GM23338 (cell line): ENCODE measurements around the gene SYCP3. TPM values are rescaled to one million over a fixed set of nuclear protein-coding genes. Genes with fewer than 3 reads are reported as not detected.
A peak's percentile ranks its signal among the peaks of the same experiment; 100 is the strongest.

ENCODE experiments used
- ATAC-seq: fragments of 200-7000 bp; cut with Tn5 transposase; 3 replicates; pipeline ENCODE4 v1.9.1; 2020
- DNase-seq: peaks from one replicate; pipeline ENCODE4 v3.0.0-alpha.2; 2015; ENCODE audit warnings: low spot score
- H2AFZ ChIP-seq: fragments of 200-600 bp; sonication (generic); 2 replicates; pipeline ENCODE4 v1.8.0; 2016; ENCODE audit warnings: antibody characterized with exemption, mild to moderate bottlenecking, moderate library complexity
- H3F3A ChIP-seq: fragments of 200-600 bp; sonication (generic); replicated peaks from 2 replicates; pipeline ENCODE4 v1.8.0; 2017; ENCODE audit warnings: antibody characterized with exemption, mixed run types, low read depth
- H3K27ac ChIP-seq: fragments of 200-600 bp; sonication (generic); 2 replicates; pipeline ENCODE4 v1.6.1; 2016; ENCODE audit warnings: low read depth
- H3K27me3 ChIP-seq: fragments of 200-600 bp; sonication (generic); 2 replicates; pipeline ENCODE4 v1.8.0; 2016; ENCODE audit warnings: mild to moderate bottlenecking, mixed run types, moderate library complexity; ENCODE audit not compliant: insufficient read depth
- H3K36me3 ChIP-seq: fragments of 200-600 bp; sonication (generic); 2 replicates; pipeline ENCODE4 v1.8.0; 2016; ENCODE audit warnings: mild to moderate bottlenecking; ENCODE audit not compliant: insufficient read depth
- H3K4me1 ChIP-seq: fragments of 200-600 bp; sonication (generic); 2 replicates; pipeline ENCODE4 v1.8.0; 2016; ENCODE audit warnings: mild to moderate bottlenecking, moderate library complexity; ENCODE audit not compliant: insufficient read depth
- H3K4me2 ChIP-seq: fragments of 200-600 bp; sonication (generic); 2 replicates; pipeline ENCODE4 v1.7.1; 2017; ENCODE audit warnings: mixed run types
- H3K4me3 ChIP-seq: fragments of 200-600 bp; sonication (generic); 2 replicates; pipeline ENCODE4 v1.6.1; 2016; ENCODE audit warnings: mixed run types
- H3K79me2 ChIP-seq: fragments of 200-600 bp; sonication (generic); replicated peaks from 2 replicates; pipeline ENCODE4 v1.8.0; 2017; ENCODE audit warnings: mild to moderate bottlenecking; ENCODE audit not compliant: insufficient read depth
- H3K9me2 ChIP-seq: fragments of 200-600 bp; sonication (generic); 2 replicates; pipeline ENCODE4 v1.8.0; 2017; ENCODE audit not compliant: insufficient read depth
- H4K20me1 ChIP-seq: fragments of 200-600 bp; sonication (generic); replicated peaks from 2 replicates; pipeline ENCODE4 v1.8.0; 2017; ENCODE audit warnings: mild to moderate bottlenecking; ENCODE audit not compliant: insufficient read depth
- H3K27ac Mint-ChIP-seq: 2 replicates; pipeline ENCODE4 v1.8.0; 2020; ENCODE audit warnings: inconsistent platforms, mild to moderate bottlenecking, moderate library complexity, mixed read lengths
- H3K27me3 Mint-ChIP-seq: 3 replicates; pipeline ENCODE4 v1.8.0; 2022; ENCODE audit warnings: low read depth, mild to moderate bottlenecking, moderate library complexity, mixed read lengths, inconsistent platforms; ENCODE audit not compliant: insufficient read depth, poor library complexity
- H3K36me3 Mint-ChIP-seq: 3 replicates; pipeline ENCODE4 v1.8.0; 2021; ENCODE audit warnings: low read depth, mild to moderate bottlenecking, inconsistent platforms, moderate library complexity, mixed read lengths
- H3K4me1 Mint-ChIP-seq: 3 replicates; pipeline ENCODE4 v1.8.0; 2020; ENCODE audit warnings: mild to moderate bottlenecking, inconsistent platforms, mixed read lengths
- H3K4me3 Mint-ChIP-seq: 3 replicates; pipeline ENCODE4 v1.8.0; 2021; ENCODE audit warnings: moderate library complexity, mild to moderate bottlenecking, inconsistent platforms, mixed read lengths
- H3K9me3 Mint-ChIP-seq: 3 replicates; pipeline ENCODE4 v1.8.0; 2020; ENCODE audit warnings: moderate library complexity, mild to moderate bottlenecking, inconsistent platforms, mixed read lengths
- EZH2 ChIP-seq: fragments of 200-600 bp; sonication (generic); IDR thresholded peaks from one replicate; pipeline ENCODE4 v1.8.0; 2017; ENCODE audit warnings: antibody characterized with exemption, mild to moderate bottlenecking, low read depth; ENCODE audit not compliant: unreplicated experiment
- EZH2phosphoT487 ChIP-seq: fragments of 200-600 bp; sonication (generic); IDR thresholded peaks from one replicate; pipeline ENCODE4 v1.8.1; 2018; ENCODE audit warnings: antibody characterized with exemption; ENCODE audit not compliant: unreplicated experiment
- JUNB ChIP-seq: IDR thresholded peaks from one replicate; pipeline ENCODE4 v1.6.1; 2016; ENCODE audit warnings: antibody characterized with exemption; ENCODE audit not compliant: unreplicated experiment
- NANOG ChIP-seq: IDR thresholded peaks from 2 replicates; pipeline ENCODE4 v1.6.1; 2016; ENCODE audit warnings: antibody characterized with exemption, borderline replicate concordance
- STAT1 ChIP-seq: IDR thresholded peaks from one replicate; pipeline ENCODE4 v1.6.1; 2016; ENCODE audit warnings: antibody characterized with exemption; ENCODE audit not compliant: unreplicated experiment
- ZNF114 ChIP-seq: fragments of 250-450 bp; sonication (Bioruptor Pico); IDR thresholded peaks from 2 replicates; pipeline ENCODE4 v1.5.0; 2020; ENCODE audit warnings: mild to moderate bottlenecking, moderate library complexity
- ZNF462 ChIP-seq: fragments of 250-450 bp; sonication (Bioruptor Pico); IDR thresholded peaks from 2 replicates; pipeline ENCODE4 v1.5.0; 2020; ENCODE audit warnings: mild to moderate bottlenecking, moderate library complexity
- polyA plus RNA-seq: library from polyadenylated mRNA; unstranded; fragments of >200 nt; fragmentation: Nextera tagmentation; extraction: Ambion mirVana; gene quantifications from 2 replicates; pipeline ENCODE4 v1.2.1, GENCODE V29; 2016
- total RNA-seq: library from RNA; depleted of rRNA; stranded (reverse); fragments of >200 nt; shearing (Covaris generic); gene quantifications from 2 replicates; pipeline ENCODE4 v1.2.3, GENCODE V29; 2014
- TF ChIP-seq, protein P1 (sequence below), 2 experiments: fragments of 200-600 bp in 1 of 2; sonication (generic) in 1 of 2; conservative IDR thresholded peaks; 2 replicates each; pipeline versions ENCODE4 v1.5.1 to v1.6.1; 2016 to 2017; ENCODE audit warnings: antibody characterized with exemption in 2 of 2, low read depth in 2 of 2, mild to moderate bottlenecking in 2 of 2, moderate library complexity in 1 of 2

SYCP3 gene
- total and polyA plus RNA-seq, 2 experiments from 2014 or later, result 0.07 to 1.5 TPM

GRCh38 chr12:101777978-101778377 is 38.7 kb upstream of the SYCP3 start (continued):
- TF ChIP-seq NANOG (no peak), ZNF114 (CRISPR knock-in tag) (no peak), EZH2phosphoT487 (no peak)

DNA sequence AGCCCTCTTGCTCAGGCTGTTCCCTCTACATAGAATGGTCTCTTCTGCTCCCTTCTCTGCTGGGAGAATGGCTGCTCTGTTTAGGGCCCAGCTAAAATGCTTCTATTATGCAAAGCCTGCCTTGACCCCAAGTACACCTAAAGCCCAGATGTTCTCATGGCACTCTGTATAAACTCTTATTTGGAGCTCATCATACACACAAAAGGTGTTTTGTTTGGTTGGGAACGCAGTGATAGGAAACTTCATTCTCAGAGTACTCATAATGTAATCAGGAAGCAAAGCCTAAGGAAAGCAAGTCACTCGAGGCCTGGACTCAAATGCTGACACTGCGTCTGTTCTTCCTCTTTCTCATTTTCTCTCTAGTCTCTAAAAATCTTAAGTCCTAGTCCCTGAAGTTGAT is 38.2 kb upstream of the SYCP3 start:
- Histone ChIP-seq H3K4me2 (no peak overlapping the region), H3K79me2 (no peaks in the 10 kb centered on the region), H3K27ac (no peak overlapping the region), H2AFZ (no peak overlapping the region), H3K4me3 (no peak overlapping the region), H3K36me3 (peaks cover 14% of the 10 kb centered on the region; the same call in 1 of the 2 replicates), H3F3A (no peaks in the 10 kb centered on the region), H3K4me1 (no peaks in the 10 kb centered on the region), H3K27me3 (no peaks in the 10 kb centered on the region), H4K20me1 (peaks cover 5% of the 10 kb centered on the region; the same call in 1 of the 2 replicates), H3K9me2 (no peaks in the 10 kb centered on the region)
- Mint-ChIP-seq H3K27ac (peak overlapping the region; percentile 2; the same call in 1 of the 2 replicates), H3K4me3 (no peak overlapping the region), H3K27me3 (no peaks in the 10 kb centered on the region), H3K36me3 (peaks cover 6% of the 10 kb centered on the region; the same call in 2 of the 3 replicates), H3K9me3 (no peaks in the 10 kb centered on the region), H3K4me1 (no peaks in the 10 kb centered on the region)
- no peak for TF ChIP-seq STAT1
- TF ChIP-seq, protein P1, sequence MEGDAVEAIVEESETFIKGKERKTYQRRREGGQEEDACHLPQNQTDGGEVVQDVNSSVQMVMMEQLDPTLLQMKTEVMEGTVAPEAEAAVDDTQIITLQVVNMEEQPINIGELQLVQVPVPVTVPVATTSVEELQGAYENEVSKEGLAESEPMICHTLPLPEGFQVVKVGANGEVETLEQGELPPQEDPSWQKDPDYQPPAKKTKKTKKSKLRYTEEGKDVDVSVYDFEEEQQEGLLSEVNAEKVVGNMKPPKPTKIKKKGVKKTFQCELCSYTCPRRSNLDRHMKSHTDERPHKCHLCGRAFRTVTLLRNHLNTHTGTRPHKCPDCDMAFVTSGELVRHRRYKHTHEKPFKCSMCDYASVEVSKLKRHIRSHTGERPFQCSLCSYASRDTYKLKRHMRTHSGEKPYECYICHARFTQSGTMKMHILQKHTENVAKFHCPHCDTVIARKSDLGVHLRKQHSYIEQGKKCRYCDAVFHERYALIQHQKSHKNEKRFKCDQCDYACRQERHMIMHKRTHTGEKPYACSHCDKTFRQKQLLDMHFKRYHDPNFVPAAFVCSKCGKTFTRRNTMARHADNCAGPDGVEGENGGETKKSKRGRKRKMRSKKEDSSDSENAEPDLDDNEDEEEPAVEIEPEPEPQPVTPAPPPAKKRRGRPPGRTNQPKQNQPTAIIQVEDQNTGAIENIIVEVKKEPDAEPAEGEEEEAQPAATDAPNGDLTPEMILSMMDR (conservative IDR thresholded peaks at IDR 0.05; ENCODE audit: low read depth in 2 of 2), result no peak
- TF ChIP-seq EZH2, result no peak
- TF ChIP-seq ZNF462 (CRISPR knock-in tag), result no peak
- no peak for TF ChIP-seq EZH2phosphoT487
- no peak for TF ChIP-seq JUNB
- no peak for DNase-seq
- no peak for ATAC-seq
